Measurements from ENCODE around the gene PRM3. TPM values are rescaled to one million over a fixed set of nuclear protein-coding genes. Genes with fewer than 3 reads are reported as not detected.
"Not testable (repeated sequence)": the region's sequence is repeated elsewhere in the genome, so short reads cannot be mapped to it uniquely, and the experiment has no call there.

PRM3 gene
- total RNA-seq, 1 donor from 2014 or later, result not detected

DNA sequence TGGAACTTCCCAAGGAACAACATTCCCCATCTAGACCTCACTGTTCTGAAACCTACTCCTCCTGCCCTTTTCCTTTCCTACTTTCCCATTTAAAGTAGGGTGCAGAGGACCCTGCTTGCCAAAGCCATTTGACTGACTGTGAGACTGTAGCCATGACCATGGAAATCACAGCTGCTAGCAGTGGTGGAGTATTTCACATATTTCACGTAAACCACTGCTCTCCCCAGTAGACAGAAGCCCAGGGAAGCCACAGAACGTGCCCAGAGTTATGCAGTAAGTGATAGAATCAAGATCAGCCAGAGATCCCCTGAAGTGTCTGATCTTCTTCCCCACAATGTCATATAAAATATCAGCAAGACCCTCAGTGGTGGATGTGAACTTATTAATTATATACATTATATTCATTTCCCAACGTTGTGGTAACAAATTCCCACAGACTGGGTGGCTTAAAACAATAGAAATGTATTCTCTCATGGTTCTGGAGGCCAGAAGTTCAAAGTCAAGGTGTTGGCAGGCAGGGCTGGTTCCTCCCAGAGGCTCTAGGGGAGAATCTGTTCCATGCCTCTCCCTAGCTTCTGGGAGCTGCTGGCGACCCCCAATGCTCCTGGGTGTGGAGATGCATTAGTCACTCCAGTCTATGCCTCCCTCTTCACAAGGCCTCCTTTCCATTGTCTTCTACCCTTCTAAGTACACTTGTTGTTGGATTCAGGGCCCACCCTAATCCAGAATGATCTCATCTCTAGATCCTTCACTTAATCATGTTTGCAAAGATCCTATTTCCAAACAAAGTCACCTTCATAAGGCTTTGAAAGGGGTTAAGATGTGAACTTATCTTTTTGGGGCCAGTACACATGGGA, 28.4 kb upstream of the PRM3 start:
- DNase-seq (no peak), ATAC-seq (no peak)
- TF ChIP-seq, protein P1, sequence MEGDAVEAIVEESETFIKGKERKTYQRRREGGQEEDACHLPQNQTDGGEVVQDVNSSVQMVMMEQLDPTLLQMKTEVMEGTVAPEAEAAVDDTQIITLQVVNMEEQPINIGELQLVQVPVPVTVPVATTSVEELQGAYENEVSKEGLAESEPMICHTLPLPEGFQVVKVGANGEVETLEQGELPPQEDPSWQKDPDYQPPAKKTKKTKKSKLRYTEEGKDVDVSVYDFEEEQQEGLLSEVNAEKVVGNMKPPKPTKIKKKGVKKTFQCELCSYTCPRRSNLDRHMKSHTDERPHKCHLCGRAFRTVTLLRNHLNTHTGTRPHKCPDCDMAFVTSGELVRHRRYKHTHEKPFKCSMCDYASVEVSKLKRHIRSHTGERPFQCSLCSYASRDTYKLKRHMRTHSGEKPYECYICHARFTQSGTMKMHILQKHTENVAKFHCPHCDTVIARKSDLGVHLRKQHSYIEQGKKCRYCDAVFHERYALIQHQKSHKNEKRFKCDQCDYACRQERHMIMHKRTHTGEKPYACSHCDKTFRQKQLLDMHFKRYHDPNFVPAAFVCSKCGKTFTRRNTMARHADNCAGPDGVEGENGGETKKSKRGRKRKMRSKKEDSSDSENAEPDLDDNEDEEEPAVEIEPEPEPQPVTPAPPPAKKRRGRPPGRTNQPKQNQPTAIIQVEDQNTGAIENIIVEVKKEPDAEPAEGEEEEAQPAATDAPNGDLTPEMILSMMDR (IDR thresholded peaks at IDR 0.05), result no peak
- H3K36me3 ChIP-seq, result no peaks in the 10 kb centered on the region
- peaks cover 16% of the 10 kb centered on the region for H3K4me1 ChIP-seq
- no peak overlapping the region for H3K27ac ChIP-seq
- intact Hi-C loops (cut with DNase I), result no loop called here
- H3K9me3 ChIP-seq, result no peaks in the 10 kb centered on the region
- no peaks in the 10 kb centered on the region for H3K27me3 ChIP-seq
- H3K4me3 ChIP-seq, result no peak overlapping the region

DNA sequence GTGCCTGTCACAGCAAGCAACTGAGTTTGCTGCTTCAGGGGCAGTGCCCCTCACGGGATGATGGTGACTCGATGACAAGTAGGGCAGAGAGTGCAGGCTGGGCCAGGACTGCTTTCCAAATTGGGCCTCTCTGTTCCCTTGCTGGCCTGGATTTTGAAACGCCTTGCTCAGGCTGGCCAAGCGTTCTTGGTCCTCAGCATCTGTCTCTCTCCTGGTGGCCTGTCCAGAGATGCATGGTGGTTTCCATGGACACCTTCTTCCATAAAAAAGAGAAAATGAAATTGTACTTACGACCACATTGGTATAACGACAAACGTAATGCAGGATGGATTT, 27.1 kb upstream of the PRM3 start:
- H3K9me3 ChIP-seq, result no peaks in the 10 kb centered on the region
- no peak overlapping the region for H3K4me3 ChIP-seq
- H3K4me1 ChIP-seq, result peaks cover 17% of the 10 kb centered on the region
- H3K27me3 ChIP-seq, result no peaks in the 10 kb centered on the region
- no peak for DNase-seq
- no peak overlapping the region for H3K27ac ChIP-seq
- H3K36me3 ChIP-seq, result no peaks in the 10 kb centered on the region
- TF ChIP-seq, protein P1 (IDR thresholded peaks at IDR 0.05), result no peak
- intact Hi-C loops (cut with DNase I), result no loop called here
- ATAC-seq, result no peak

- intact Hi-C loops (cut with DNase I), result no loop called here
- Histone ChIP-seq H3K27ac (no peak overlapping the region), H3K36me3 (no peaks in the 10 kb centered on the region), H3K4me1 (peaks cover 17% of the 10 kb centered on the region), H3K27me3 (no peaks in the 10 kb centered on the region), H3K9me3 (no peaks in the 10 kb centered on the region), H3K4me3 (no peak overlapping the region)
- DNase-seq (no peak), ATAC-seq (no peak)
- TF ChIP-seq, protein P1 (IDR thresholded peaks at IDR 0.05), result no peak
Observed at GRCh38 chr16:11299865-11300559, 26.6 kb upstream of the PRM3 start.

GRCh38 chr16:11298950-11299547, 25.6 kb upstream of the PRM3 start:
- H3K4me1 ChIP-seq, result peaks cover 17% of the 10 kb centered on the region
- H3K4me3 ChIP-seq; H3K27ac ChIP-seq; H3K9me3 ChIP-seq; H3K36me3 ChIP-seq; DNase-seq; H3K27me3 ChIP-seq; ATAC-seq; intact Hi-C loops (cut with DNase I): not testable (repeated sequence)

- H3K27ac ChIP-seq, result peak overlapping the region; percentile 71
- no peak for ATAC-seq
Observed at GRCh38 chr16:11298143-11298900, 24.9 kb upstream of the PRM3 start.

More at GRCh38 chr16:11298143-11298900, 24.9 kb upstream of the PRM3 start:
- DNase-seq, result no peak
- Histone ChIP-seq H3K36me3 (no peaks in the 10 kb centered on the region), H3K27me3 (no peaks in the 10 kb centered on the region), H3K4me3 (no peak overlapping the region), H3K9me3 (no peaks in the 10 kb centered on the region), H3K4me1 (peaks cover 17% of the 10 kb centered on the region)
- TF ChIP-seq, protein P1 (IDR thresholded peaks at IDR 0.05), result no peak
- intact Hi-C loops (cut with DNase I), result no loop called here

Measured in upper lobe of right lung (tissue), 1 donor.